ENCODE results near the gene B4GALT2. TPM values are rescaled to one million over a fixed set of nuclear protein-coding genes. Genes with fewer than 3 reads are reported as not detected.

B4GALT2 gene
- total RNA-seq, 1 donor from 2014 or later = 99.4 TPM

- H3K4me3 Mint-ChIP-seq (ENCODE audit: unreplicated experiment) = no peak overlapping the region
- no peak for DNase-seq (ENCODE audit: low spot score)
- no peaks in the 10 kb centered on the region for H3K27me3 Mint-ChIP-seq (ENCODE audit: low read depth)
- peaks cover 14% of the 10 kb centered on the region for H3K4me1 Mint-ChIP-seq (ENCODE audit: low read depth)
- H3K9me3 Mint-ChIP-seq (ENCODE audit: low read depth) = no peaks in the 10 kb centered on the region
- H3K27ac Mint-ChIP-seq (ENCODE audit: unreplicated experiment) = no peak overlapping the region
- TF ChIP-seq CTCF (IDR thresholded peaks at IDR 0.05) = no peak
- peaks cover 13% of the 10 kb centered on the region for H3K36me3 Mint-ChIP-seq (ENCODE audit: low read depth)
Observed at GRCh38 chr1:44019466-44019948, 40.5 kb downstream of the B4GALT2 start.

GRCh38 chr1:44020464-44020863, 41.5 kb downstream of the B4GALT2 start:
- TF ChIP-seq CTCF (IDR thresholded peaks at IDR 0.05) = no peak
- no peaks in the 10 kb centered on the region for H3K27me3 Mint-ChIP-seq (ENCODE audit: low read depth)
- no peak overlapping the region for H3K27ac Mint-ChIP-seq (ENCODE audit: unreplicated experiment)
- no peak overlapping the region for H3K4me3 Mint-ChIP-seq (ENCODE audit: unreplicated experiment)
- H3K4me1 Mint-ChIP-seq (ENCODE audit: low read depth) = peaks cover 10% of the 10 kb centered on the region
- H3K36me3 Mint-ChIP-seq (ENCODE audit: low read depth) = peaks cover 17% of the 10 kb centered on the region
- no peaks in the 10 kb centered on the region for H3K9me3 Mint-ChIP-seq (ENCODE audit: low read depth)
- no peak for DNase-seq (ENCODE audit: low spot score)

- DNase-seq (ENCODE audit: low spot score) = no peak
- no peak overlapping the region for H3K4me3 Mint-ChIP-seq (ENCODE audit: unreplicated experiment)
- H3K4me1 Mint-ChIP-seq (ENCODE audit: low read depth) = peaks cover 6% of the 10 kb centered on the region
- peaks cover 17% of the 10 kb centered on the region for H3K36me3 Mint-ChIP-seq (ENCODE audit: low read depth)
- no peak overlapping the region for H3K27ac Mint-ChIP-seq (ENCODE audit: unreplicated experiment)
- H3K9me3 Mint-ChIP-seq (ENCODE audit: low read depth) = no peaks in the 10 kb centered on the region
- H3K27me3 Mint-ChIP-seq (ENCODE audit: low read depth) = no peaks in the 10 kb centered on the region
- no peak for TF ChIP-seq CTCF (IDR thresholded peaks at IDR 0.05)
Observed at GRCh38 chr1:44021156-44021555, 42.1 kb downstream of the B4GALT2 start.

- DNase-seq (ENCODE audit: low spot score) = no peak
- no peak overlapping the region for H3K27ac Mint-ChIP-seq (ENCODE audit: unreplicated experiment)
- peaks cover 17% of the 10 kb centered on the region for H3K36me3 Mint-ChIP-seq (ENCODE audit: low read depth)
- H3K9me3 Mint-ChIP-seq (ENCODE audit: low read depth) = no peaks in the 10 kb centered on the region
- H3K27me3 Mint-ChIP-seq (ENCODE audit: low read depth) = no peaks in the 10 kb centered on the region
- peaks cover 6% of the 10 kb centered on the region for H3K4me1 Mint-ChIP-seq (ENCODE audit: low read depth)
- no peak overlapping the region for H3K4me3 Mint-ChIP-seq (ENCODE audit: unreplicated experiment)
- no peak for TF ChIP-seq CTCF (IDR thresholded peaks at IDR 0.05)
Observed at GRCh38 chr1:44021581-44022321, 42.7 kb downstream of the B4GALT2 start.

GRCh38 chr1:44024031-44024902, 45.3 kb downstream of the B4GALT2 start:
- no peak for TF ChIP-seq CTCF (IDR thresholded peaks at IDR 0.05)
- no peak for DNase-seq (ENCODE audit: low spot score)
- no peak overlapping the region for H3K4me3 Mint-ChIP-seq (ENCODE audit: unreplicated experiment)
- H3K36me3 Mint-ChIP-seq (ENCODE audit: low read depth) = peaks cover 17% of the 10 kb centered on the region
- no peak overlapping the region for H3K27ac Mint-ChIP-seq (ENCODE audit: unreplicated experiment)
- no peaks in the 10 kb centered on the region for H3K27me3 Mint-ChIP-seq (ENCODE audit: low read depth)
- no peaks in the 10 kb centered on the region for H3K9me3 Mint-ChIP-seq (ENCODE audit: low read depth)
- H3K4me1 Mint-ChIP-seq (ENCODE audit: low read depth) = peaks cover 20% of the 10 kb centered on the region

Data from chondrocyte (in vitro differentiated cells).